Astrocyte (in vitro differentiated cells and primary cell): ENCODE results near the gene ZNF740. TPM values are rescaled to one million over a fixed set of nuclear protein-coding genes. Genes with fewer than 3 reads are reported as not detected.

Source experiments
- DNase-seq: peaks from one replicate; pipeline ENCODE4 v3.0.0-alpha.2; 2010; ENCODE audit warnings: low read depth
- FAIRE-seq: peaks from 2 replicates; lab custom pipeline; 2011; peaks lifted over from hg19 to GRCh38; lab: Jason Lieb, UNC
- H2AFZ ChIP-seq: 2 replicates; pipeline ENCODE4 v1.6.0; 2012; ENCODE audit warnings: low read depth, low read length, inconsistent platforms
- H3K27ac ChIP-seq: 2 replicates; pipeline ENCODE4 v1.5.1; 2011; ENCODE audit warnings: low read depth, low read length, inconsistent platforms
- H3K27me3 ChIP-seq: 2 replicates; pipeline ENCODE4 v1.6.0; 2011; ENCODE audit warnings: low read length, inconsistent platforms; ENCODE audit not compliant: insufficient read depth
- H3K36me3 ChIP-seq: 2 replicates; pipeline ENCODE4 v1.5.1; 2011; ENCODE audit warnings: low read length, inconsistent platforms; ENCODE audit not compliant: insufficient read depth
- H3K4me1 ChIP-seq: 2 replicates; pipeline ENCODE4 v1.5.1; 2011; ENCODE audit warnings: low read length, inconsistent platforms; ENCODE audit not compliant: insufficient read depth
- H3K4me2 ChIP-seq: 2 replicates; pipeline ENCODE4 v1.6.0; 2012; ENCODE audit warnings: low read length, inconsistent platforms
- H3K4me3 ChIP-seq: 2 replicates; pipeline ENCODE4 v1.5.1; 2011; ENCODE audit warnings: low read depth, mild to moderate bottlenecking, low read length, inconsistent platforms; ENCODE audit not compliant: insufficient read depth
- H3K79me2 ChIP-seq: 2 replicates; pipeline ENCODE4 v1.6.0; 2012; ENCODE audit warnings: mild to moderate bottlenecking, low read length, inconsistent platforms; ENCODE audit not compliant: insufficient read depth
- H3K9ac ChIP-seq: 2 replicates; pipeline ENCODE4 v1.6.0; 2012; ENCODE audit warnings: mild to moderate bottlenecking, low read length, inconsistent platforms
- H3K9me3 ChIP-seq: 2 replicates; pipeline ENCODE4 v1.5.1; 2012; ENCODE audit warnings: low read depth, mild to moderate bottlenecking, low read length, inconsistent platforms; ENCODE audit not compliant: insufficient read depth
- H4K20me1 ChIP-seq: 2 replicates; pipeline ENCODE4 v1.6.0; 2012; ENCODE audit warnings: low read length, inconsistent platforms; ENCODE audit not compliant: insufficient read depth
- H3K27ac Mint-ChIP-seq: one replicate; pipeline ENCODE4 v1.8.0; 2021; ENCODE audit warnings: mild to moderate bottlenecking, mixed read lengths; ENCODE audit not compliant: unreplicated experiment
- H3K27me3 Mint-ChIP-seq: one replicate; pipeline ENCODE4 v1.8.0; 2021; ENCODE audit warnings: low read depth, mixed read lengths; ENCODE audit not compliant: unreplicated experiment
- H3K36me3 Mint-ChIP-seq: one replicate; pipeline ENCODE4 v1.8.0; 2021; ENCODE audit warnings: low read depth, mixed read lengths; ENCODE audit not compliant: unreplicated experiment
- H3K4me1 Mint-ChIP-seq: one replicate; pipeline ENCODE4 v1.8.0; 2021; ENCODE audit warnings: low read depth, mixed read lengths; ENCODE audit not compliant: unreplicated experiment
- H3K4me3 Mint-ChIP-seq: one replicate; pipeline ENCODE4 v1.8.0; 2021; ENCODE audit warnings: mild to moderate bottlenecking, moderate library complexity, mixed read lengths; ENCODE audit not compliant: unreplicated experiment
- H3K9me3 Mint-ChIP-seq: one replicate; pipeline ENCODE4 v1.8.0; 2021; ENCODE audit warnings: mild to moderate bottlenecking, mixed read lengths; ENCODE audit not compliant: unreplicated experiment
- EZH2 ChIP-seq: IDR thresholded peaks from 2 replicates; pipeline ENCODE4 v1.6.1; 2012; ENCODE audit warnings: mild to moderate bottlenecking, low read length, inconsistent platforms; ENCODE audit not compliant: insufficient read depth
- total RNA-seq: library from RNA; stranded (reverse); gene quantifications from 2 replicates; pipeline ENCODE4 v1.2.1, GENCODE V29; 2021
- TF ChIP-seq, protein P1 (sequence below): IDR thresholded peaks from 2 replicates; pipeline ENCODE4 v1.5.1; 2011; ENCODE audit warnings: low read depth, mild to moderate bottlenecking, inconsistent platforms, low read length, moderate library complexity; ENCODE audit not compliant: insufficient read depth

ZNF740 gene
- total RNA-seq, 1 donor from 2014 or later, result 31.0 TPM

DNA sequence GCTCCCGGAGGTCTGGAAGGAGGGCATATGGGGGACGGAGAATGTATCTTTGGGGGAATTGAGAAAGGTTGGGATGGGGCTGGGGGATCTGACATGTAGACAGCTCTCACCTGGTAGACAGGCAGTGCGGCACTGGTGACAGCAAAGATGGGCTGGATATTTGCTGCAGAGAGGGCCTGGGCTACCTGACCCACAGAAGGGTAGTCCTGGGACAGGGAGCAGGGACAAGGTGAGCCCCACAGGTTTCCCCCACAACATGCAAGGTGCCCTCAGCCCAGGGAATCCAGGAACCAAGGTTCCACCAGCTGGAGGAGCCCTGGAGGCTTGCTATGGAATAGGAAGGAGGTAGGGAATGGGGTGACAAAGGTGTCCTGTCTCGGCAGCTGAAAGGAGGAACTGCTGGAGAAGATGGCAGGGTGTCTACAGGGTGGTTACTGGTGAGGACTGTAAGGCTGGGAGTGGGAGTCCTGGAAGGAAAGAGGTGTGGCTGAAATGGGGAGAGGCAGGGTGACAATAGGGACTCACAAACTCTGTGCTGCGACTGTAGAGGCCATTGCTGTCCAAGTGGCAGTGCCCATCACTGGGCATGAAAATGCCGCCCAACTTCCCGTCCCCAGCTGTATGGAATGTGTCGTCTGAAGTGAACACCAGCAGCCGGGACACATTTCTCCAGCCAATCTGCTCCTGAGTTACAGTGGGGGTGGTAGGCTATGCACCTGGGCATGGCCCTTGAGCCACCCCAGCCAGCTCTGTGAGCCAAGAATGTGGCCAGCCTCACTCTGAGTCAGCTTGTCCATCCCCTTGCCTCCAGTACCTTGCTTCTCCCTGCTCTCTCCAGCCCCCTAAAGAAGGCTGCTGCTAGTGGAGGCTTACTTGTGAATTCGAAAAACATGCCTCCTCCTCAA is 15.2 kb downstream of the ZNF740 start:
- H3K9me3 Mint-ChIP-seq, result no peaks in the 10 kb centered on the region
- DNase-seq (no peak), FAIRE-seq (no peak)
- Histone ChIP-seq H3K9ac (no peak overlapping the region), H3K4me3 (no peak overlapping the region), H3K36me3 (no peaks in the 10 kb centered on the region), H3K4me2 (no peak overlapping the region), H2AFZ (no peak overlapping the region), H3K79me2 (no peaks in the 10 kb centered on the region), H4K20me1 (peaks cover 4% of the 10 kb centered on the region), H3K27me3 (no peaks in the 10 kb centered on the region), H3K27ac (no peak overlapping the region), H3K4me1 (no peaks in the 10 kb centered on the region), H3K9me3 (no peaks in the 10 kb centered on the region)
- H3K4me1 Mint-ChIP-seq, result peaks cover 6% of the 10 kb centered on the region
- H3K27ac Mint-ChIP-seq, result no peak overlapping the region
- peaks cover 10% of the 10 kb centered on the region for H3K36me3 Mint-ChIP-seq
- no peak for TF ChIP-seq EZH2
- TF ChIP-seq, protein P1, sequence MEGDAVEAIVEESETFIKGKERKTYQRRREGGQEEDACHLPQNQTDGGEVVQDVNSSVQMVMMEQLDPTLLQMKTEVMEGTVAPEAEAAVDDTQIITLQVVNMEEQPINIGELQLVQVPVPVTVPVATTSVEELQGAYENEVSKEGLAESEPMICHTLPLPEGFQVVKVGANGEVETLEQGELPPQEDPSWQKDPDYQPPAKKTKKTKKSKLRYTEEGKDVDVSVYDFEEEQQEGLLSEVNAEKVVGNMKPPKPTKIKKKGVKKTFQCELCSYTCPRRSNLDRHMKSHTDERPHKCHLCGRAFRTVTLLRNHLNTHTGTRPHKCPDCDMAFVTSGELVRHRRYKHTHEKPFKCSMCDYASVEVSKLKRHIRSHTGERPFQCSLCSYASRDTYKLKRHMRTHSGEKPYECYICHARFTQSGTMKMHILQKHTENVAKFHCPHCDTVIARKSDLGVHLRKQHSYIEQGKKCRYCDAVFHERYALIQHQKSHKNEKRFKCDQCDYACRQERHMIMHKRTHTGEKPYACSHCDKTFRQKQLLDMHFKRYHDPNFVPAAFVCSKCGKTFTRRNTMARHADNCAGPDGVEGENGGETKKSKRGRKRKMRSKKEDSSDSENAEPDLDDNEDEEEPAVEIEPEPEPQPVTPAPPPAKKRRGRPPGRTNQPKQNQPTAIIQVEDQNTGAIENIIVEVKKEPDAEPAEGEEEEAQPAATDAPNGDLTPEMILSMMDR, result no peak
- H3K4me3 Mint-ChIP-seq, result peak overlapping the region; percentile 57
- H3K27me3 Mint-ChIP-seq, result peaks cover 45% of the 10 kb centered on the region

DNA sequence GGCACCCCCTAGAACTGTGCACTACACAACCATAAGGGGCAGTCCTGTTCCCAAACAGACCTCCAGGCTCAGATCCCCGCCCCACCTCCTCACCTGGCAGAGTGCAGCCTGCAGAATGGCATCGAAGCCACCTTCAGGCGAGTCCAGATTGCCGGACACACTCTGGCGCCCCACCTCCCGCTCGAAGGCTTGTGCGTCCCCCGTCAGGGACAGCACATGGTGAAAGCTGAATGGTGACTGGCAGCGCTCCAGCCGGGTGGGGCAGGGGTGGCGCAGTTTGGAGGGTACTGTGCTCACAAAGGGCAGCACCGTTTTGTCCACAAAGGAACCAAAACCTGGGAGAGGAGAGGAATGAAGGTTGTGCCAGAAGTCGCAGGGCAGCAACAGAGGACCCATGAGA is 16.0 kb downstream of the ZNF740 start:
- no peak for FAIRE-seq
- no peaks in the 10 kb centered on the region for H3K36me3 ChIP-seq
- H3K27me3 Mint-ChIP-seq, result peaks cover 45% of the 10 kb centered on the region

More for the DNA sequence above, 16.0 kb downstream of the ZNF740 start:
- Mint-ChIP-seq H3K4me1 (peaks cover 11% of the 10 kb centered on the region), H3K36me3 (peaks cover 5% of the 10 kb centered on the region), H3K9me3 (no peaks in the 10 kb centered on the region), H3K27ac (no peak overlapping the region), H3K4me3 (peak overlapping the region; percentile 57)
- H3K4me3 ChIP-seq, result no peak overlapping the region
- H3K27ac ChIP-seq, result no peak overlapping the region
- no peak overlapping the region for H3K9ac ChIP-seq
- H3K4me1 ChIP-seq, result no peaks in the 10 kb centered on the region
- no peak for TF ChIP-seq EZH2
- TF ChIP-seq, protein P1, result no peak
- no peak for DNase-seq
- no peaks in the 10 kb centered on the region for H3K9me3 ChIP-seq
- no peaks in the 10 kb centered on the region for H3K27me3 ChIP-seq
- H4K20me1 ChIP-seq, result no peaks in the 10 kb centered on the region
- no peak overlapping the region for H2AFZ ChIP-seq
- H3K4me2 ChIP-seq, result no peak overlapping the region
- H3K79me2 ChIP-seq, result no peaks in the 10 kb centered on the region
